GM23338 (cell line): ENCODE results near the gene APBA2. TPM values are rescaled to one million over a fixed set of nuclear protein-coding genes. Genes with fewer than 3 reads are reported as not detected.
A peak's percentile ranks its signal among the peaks of the same experiment; 100 is the strongest.

Source experiments
- ATAC-seq: fragments of 200-7000 bp; cut with Tn5 transposase; 3 replicates; pipeline ENCODE4 v1.9.1; 2020
- DNase-seq: peaks from one replicate; pipeline ENCODE4 v3.0.0-alpha.2; 2015; ENCODE audit warnings: low spot score
- H2AFZ ChIP-seq: fragments of 200-600 bp; sonication (generic); 2 replicates; pipeline ENCODE4 v1.8.0; 2016; ENCODE audit warnings: antibody characterized with exemption, mild to moderate bottlenecking, moderate library complexity
- H3F3A ChIP-seq: fragments of 200-600 bp; sonication (generic); replicated peaks from 2 replicates; pipeline ENCODE4 v1.8.0; 2017; ENCODE audit warnings: antibody characterized with exemption, mixed run types, low read depth
- H3K27ac ChIP-seq: fragments of 200-600 bp; sonication (generic); 2 replicates; pipeline ENCODE4 v1.6.1; 2016; ENCODE audit warnings: low read depth
- H3K27me3 ChIP-seq: fragments of 200-600 bp; sonication (generic); 2 replicates; pipeline ENCODE4 v1.8.0; 2016; ENCODE audit warnings: mild to moderate bottlenecking, mixed run types, moderate library complexity; ENCODE audit not compliant: insufficient read depth
- H3K36me3 ChIP-seq: fragments of 200-600 bp; sonication (generic); 2 replicates; pipeline ENCODE4 v1.8.0; 2016; ENCODE audit warnings: mild to moderate bottlenecking; ENCODE audit not compliant: insufficient read depth
- H3K4me1 ChIP-seq: fragments of 200-600 bp; sonication (generic); 2 replicates; pipeline ENCODE4 v1.8.0; 2016; ENCODE audit warnings: mild to moderate bottlenecking, moderate library complexity; ENCODE audit not compliant: insufficient read depth
- H3K4me2 ChIP-seq: fragments of 200-600 bp; sonication (generic); 2 replicates; pipeline ENCODE4 v1.7.1; 2017; ENCODE audit warnings: mixed run types
- H3K4me3 ChIP-seq: fragments of 200-600 bp; sonication (generic); 2 replicates; pipeline ENCODE4 v1.6.1; 2016; ENCODE audit warnings: mixed run types
- H3K79me2 ChIP-seq: fragments of 200-600 bp; sonication (generic); replicated peaks from 2 replicates; pipeline ENCODE4 v1.8.0; 2017; ENCODE audit warnings: mild to moderate bottlenecking; ENCODE audit not compliant: insufficient read depth
- H3K9me2 ChIP-seq: fragments of 200-600 bp; sonication (generic); 2 replicates; pipeline ENCODE4 v1.8.0; 2017; ENCODE audit not compliant: insufficient read depth
- H4K20me1 ChIP-seq: fragments of 200-600 bp; sonication (generic); replicated peaks from 2 replicates; pipeline ENCODE4 v1.8.0; 2017; ENCODE audit warnings: mild to moderate bottlenecking; ENCODE audit not compliant: insufficient read depth
- H3K27ac Mint-ChIP-seq: 2 replicates; pipeline ENCODE4 v1.8.0; 2020; ENCODE audit warnings: inconsistent platforms, mild to moderate bottlenecking, moderate library complexity, mixed read lengths
- H3K27me3 Mint-ChIP-seq: 3 replicates; pipeline ENCODE4 v1.8.0; 2022; ENCODE audit warnings: low read depth, mild to moderate bottlenecking, moderate library complexity, mixed read lengths, inconsistent platforms; ENCODE audit not compliant: insufficient read depth, poor library complexity
- H3K36me3 Mint-ChIP-seq: 3 replicates; pipeline ENCODE4 v1.8.0; 2021; ENCODE audit warnings: low read depth, mild to moderate bottlenecking, inconsistent platforms, moderate library complexity, mixed read lengths
- H3K4me1 Mint-ChIP-seq: 3 replicates; pipeline ENCODE4 v1.8.0; 2020; ENCODE audit warnings: mild to moderate bottlenecking, inconsistent platforms, mixed read lengths
- H3K4me3 Mint-ChIP-seq: 3 replicates; pipeline ENCODE4 v1.8.0; 2021; ENCODE audit warnings: moderate library complexity, mild to moderate bottlenecking, inconsistent platforms, mixed read lengths
- H3K9me3 Mint-ChIP-seq: 3 replicates; pipeline ENCODE4 v1.8.0; 2020; ENCODE audit warnings: moderate library complexity, mild to moderate bottlenecking, inconsistent platforms, mixed read lengths
- EZH2phosphoT487 ChIP-seq: fragments of 200-600 bp; sonication (generic); IDR thresholded peaks from one replicate; pipeline ENCODE4 v1.8.1; 2018; ENCODE audit warnings: antibody characterized with exemption; ENCODE audit not compliant: unreplicated experiment
- JUNB ChIP-seq: IDR thresholded peaks from one replicate; pipeline ENCODE4 v1.6.1; 2016; ENCODE audit warnings: antibody characterized with exemption; ENCODE audit not compliant: unreplicated experiment
- NANOG ChIP-seq: IDR thresholded peaks from 2 replicates; pipeline ENCODE4 v1.6.1; 2016; ENCODE audit warnings: antibody characterized with exemption, borderline replicate concordance
- POLR2AphosphoS5 ChIP-seq: IDR thresholded peaks from 2 replicates; pipeline ENCODE4 v1.6.1; 2016; ENCODE audit warnings: antibody characterized with exemption, low read depth
- REST ChIP-seq: IDR thresholded peaks from one replicate; pipeline ENCODE4 v1.6.1; 2018; ENCODE audit warnings: antibody characterized with exemption; ENCODE audit not compliant: unreplicated experiment
- STAT1 ChIP-seq: IDR thresholded peaks from one replicate; pipeline ENCODE4 v1.6.1; 2016; ENCODE audit warnings: antibody characterized with exemption; ENCODE audit not compliant: unreplicated experiment
- ZNF331 ChIP-seq: fragments of 250-450 bp; sonication (Bioruptor Pico); IDR thresholded peaks from 2 replicates; pipeline ENCODE4 v1.5.0; 2020; ENCODE audit warnings: low read depth, mild to moderate bottlenecking, moderate library complexity
- polyA plus RNA-seq: library from polyadenylated mRNA; unstranded; fragments of >200 nt; fragmentation: Nextera tagmentation; extraction: Ambion mirVana; gene quantifications from 2 replicates; pipeline ENCODE4 v1.2.1, GENCODE V29; 2016
- total RNA-seq: library from RNA; depleted of rRNA; stranded (reverse); fragments of >200 nt; shearing (Covaris generic); gene quantifications from 2 replicates; pipeline ENCODE4 v1.2.3, GENCODE V29; 2014
- TF ChIP-seq, protein P1 (sequence below), 2 experiments: fragments of 200-600 bp in 1 of 2; sonication (generic) in 1 of 2; conservative IDR thresholded peaks; 2 replicates each; pipeline versions ENCODE4 v1.5.1 to v1.6.1; 2016 to 2017; ENCODE audit warnings: antibody characterized with exemption in 2 of 2, low read depth in 2 of 2, mild to moderate bottlenecking in 2 of 2, moderate library complexity in 1 of 2
- TF ChIP-seq, protein P2 (sequence below): fragments of 250-450 bp; sonication (Bioruptor Pico); IDR thresholded peaks from 2 replicates; pipeline ENCODE4 v1.5.0; 2020; ENCODE audit warnings: mild to moderate bottlenecking, moderate library complexity

The APBA2 gene
- total and polyA plus RNA-seq, 2 experiments from 2014 or later = 5.9 to 24.7 TPM

DNA sequence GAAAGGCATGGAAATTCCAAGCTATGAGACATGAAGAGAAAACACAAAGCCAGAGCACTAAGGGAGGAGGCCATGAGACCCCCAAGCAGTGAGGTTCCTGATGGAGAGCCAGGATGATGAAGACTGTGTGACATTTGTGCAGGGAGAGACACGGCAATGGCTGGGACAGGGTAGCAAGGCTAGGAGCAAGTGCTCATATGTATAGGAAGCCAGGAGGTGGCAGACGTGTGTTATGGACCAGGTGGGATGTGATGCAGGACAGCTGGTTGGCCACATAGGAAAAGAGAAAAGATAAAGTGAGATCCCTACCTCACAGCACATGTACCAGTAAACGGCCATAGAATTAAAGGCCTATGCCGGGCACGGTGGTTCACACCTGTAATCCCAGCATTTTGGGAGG is 112.7 kb downstream of the APBA2 start:
- H3F3A ChIP-seq = no peaks in the 10 kb centered on the region
- H3K9me2 ChIP-seq = no peaks in the 10 kb centered on the region; the same call in 1 of the 2 replicates
- no peaks in the 10 kb centered on the region for H3K27me3 ChIP-seq
- no peaks in the 10 kb centered on the region for H3K9me3 Mint-ChIP-seq
- DNase-seq = no peak
- no peak overlapping the region for H3K4me2 ChIP-seq
- peaks cover 4% of the 10 kb centered on the region; the same call in 1 of the 3 replicates for H3K36me3 Mint-ChIP-seq
- H2AFZ ChIP-seq = no peak overlapping the region
- no peak overlapping the region for H3K27ac ChIP-seq
- TF ChIP-seq JUNB = no peak
- TF ChIP-seq, protein P1, sequence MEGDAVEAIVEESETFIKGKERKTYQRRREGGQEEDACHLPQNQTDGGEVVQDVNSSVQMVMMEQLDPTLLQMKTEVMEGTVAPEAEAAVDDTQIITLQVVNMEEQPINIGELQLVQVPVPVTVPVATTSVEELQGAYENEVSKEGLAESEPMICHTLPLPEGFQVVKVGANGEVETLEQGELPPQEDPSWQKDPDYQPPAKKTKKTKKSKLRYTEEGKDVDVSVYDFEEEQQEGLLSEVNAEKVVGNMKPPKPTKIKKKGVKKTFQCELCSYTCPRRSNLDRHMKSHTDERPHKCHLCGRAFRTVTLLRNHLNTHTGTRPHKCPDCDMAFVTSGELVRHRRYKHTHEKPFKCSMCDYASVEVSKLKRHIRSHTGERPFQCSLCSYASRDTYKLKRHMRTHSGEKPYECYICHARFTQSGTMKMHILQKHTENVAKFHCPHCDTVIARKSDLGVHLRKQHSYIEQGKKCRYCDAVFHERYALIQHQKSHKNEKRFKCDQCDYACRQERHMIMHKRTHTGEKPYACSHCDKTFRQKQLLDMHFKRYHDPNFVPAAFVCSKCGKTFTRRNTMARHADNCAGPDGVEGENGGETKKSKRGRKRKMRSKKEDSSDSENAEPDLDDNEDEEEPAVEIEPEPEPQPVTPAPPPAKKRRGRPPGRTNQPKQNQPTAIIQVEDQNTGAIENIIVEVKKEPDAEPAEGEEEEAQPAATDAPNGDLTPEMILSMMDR (conservative IDR thresholded peaks at IDR 0.05; ENCODE audit: low read depth in 2 of 2) = peak in 1 of 2 experiments; percentile 41; a peak in 2 of 4 replicates
- peaks cover 22% of the 10 kb centered on the region for H3K4me1 Mint-ChIP-seq
- no peaks in the 10 kb centered on the region for H3K36me3 ChIP-seq
- H3K79me2 ChIP-seq = no peaks in the 10 kb centered on the region
- H3K4me3 Mint-ChIP-seq = no peak overlapping the region
- H3K4me1 ChIP-seq = peaks cover 11% of the 10 kb centered on the region; the same call in 1 of the 2 replicates
- H3K27me3 Mint-ChIP-seq = no peaks in the 10 kb centered on the region
- H3K27ac Mint-ChIP-seq = no peak overlapping the region
- no peak overlapping the region for H3K4me3 ChIP-seq
- ATAC-seq = no peak
- no peaks in the 10 kb centered on the region for H4K20me1 ChIP-seq

DNA sequence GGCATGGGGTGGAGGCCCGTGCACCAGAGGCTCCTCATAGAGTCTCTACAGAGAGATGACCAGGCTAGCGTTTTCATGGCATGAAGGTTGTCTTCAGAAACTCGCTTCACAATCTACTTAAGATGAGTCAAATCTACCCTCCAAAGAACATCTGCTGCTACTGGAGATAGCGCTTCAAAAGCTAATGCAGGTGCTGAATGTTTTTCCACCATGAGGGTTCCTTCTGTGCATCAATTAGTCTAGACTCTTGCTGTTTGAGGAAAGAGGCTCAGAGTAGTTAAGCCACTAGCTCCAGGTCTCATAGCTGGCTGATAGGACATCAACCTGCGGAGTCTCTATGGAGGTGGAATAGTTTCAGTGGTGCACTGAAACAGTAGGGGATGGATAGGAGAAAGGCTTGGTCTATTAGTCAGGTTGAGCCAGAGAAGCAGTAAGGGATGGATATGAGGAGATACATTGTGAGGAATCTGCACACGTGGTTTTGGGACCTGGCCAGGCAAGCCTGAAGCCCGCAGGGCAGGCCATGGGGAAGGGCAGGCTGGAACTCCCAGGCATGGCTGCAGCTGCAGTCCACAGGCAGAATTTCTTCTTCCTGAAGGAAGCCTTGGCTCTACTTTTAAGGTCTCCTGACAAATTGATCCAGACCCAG is 117.5 kb downstream of the APBA2 start:
- no peaks in the 10 kb centered on the region for H3K27me3 Mint-ChIP-seq
- Histone ChIP-seq H3K79me2 (no peaks in the 10 kb centered on the region), H3F3A (no peaks in the 10 kb centered on the region), H3K4me3 (no peak overlapping the region), H3K27ac (no peak overlapping the region), H3K9me2 (no peaks in the 10 kb centered on the region; the same call in 1 of the 2 replicates), H3K27me3 (no peaks in the 10 kb centered on the region), H3K36me3 (no peaks in the 10 kb centered on the region), H3K4me1 (peaks cover 5% of the 10 kb centered on the region; the same call in 1 of the 2 replicates), H2AFZ (no peak overlapping the region), H4K20me1 (no peaks in the 10 kb centered on the region), H3K4me2 (no peak overlapping the region)
- DNase-seq = no peak
- H3K36me3 Mint-ChIP-seq = peaks cover 9% of the 10 kb centered on the region
- H3K4me1 Mint-ChIP-seq = peaks cover 2% of the 10 kb centered on the region; the same call in 2 of the 3 replicates
- peaks cover 3% of the 10 kb centered on the region; the same call in 2 of the 3 replicates for H3K9me3 Mint-ChIP-seq
- TF ChIP-seq POLR2AphosphoS5 (no peak), REST (no peak), EZH2phosphoT487 (no peak), NANOG (no peak), STAT1 (no peak), JUNB (no peak), ZNF331 (CRISPR knock-in tag) (no peak)
- TF ChIP-seq, protein P2, sequence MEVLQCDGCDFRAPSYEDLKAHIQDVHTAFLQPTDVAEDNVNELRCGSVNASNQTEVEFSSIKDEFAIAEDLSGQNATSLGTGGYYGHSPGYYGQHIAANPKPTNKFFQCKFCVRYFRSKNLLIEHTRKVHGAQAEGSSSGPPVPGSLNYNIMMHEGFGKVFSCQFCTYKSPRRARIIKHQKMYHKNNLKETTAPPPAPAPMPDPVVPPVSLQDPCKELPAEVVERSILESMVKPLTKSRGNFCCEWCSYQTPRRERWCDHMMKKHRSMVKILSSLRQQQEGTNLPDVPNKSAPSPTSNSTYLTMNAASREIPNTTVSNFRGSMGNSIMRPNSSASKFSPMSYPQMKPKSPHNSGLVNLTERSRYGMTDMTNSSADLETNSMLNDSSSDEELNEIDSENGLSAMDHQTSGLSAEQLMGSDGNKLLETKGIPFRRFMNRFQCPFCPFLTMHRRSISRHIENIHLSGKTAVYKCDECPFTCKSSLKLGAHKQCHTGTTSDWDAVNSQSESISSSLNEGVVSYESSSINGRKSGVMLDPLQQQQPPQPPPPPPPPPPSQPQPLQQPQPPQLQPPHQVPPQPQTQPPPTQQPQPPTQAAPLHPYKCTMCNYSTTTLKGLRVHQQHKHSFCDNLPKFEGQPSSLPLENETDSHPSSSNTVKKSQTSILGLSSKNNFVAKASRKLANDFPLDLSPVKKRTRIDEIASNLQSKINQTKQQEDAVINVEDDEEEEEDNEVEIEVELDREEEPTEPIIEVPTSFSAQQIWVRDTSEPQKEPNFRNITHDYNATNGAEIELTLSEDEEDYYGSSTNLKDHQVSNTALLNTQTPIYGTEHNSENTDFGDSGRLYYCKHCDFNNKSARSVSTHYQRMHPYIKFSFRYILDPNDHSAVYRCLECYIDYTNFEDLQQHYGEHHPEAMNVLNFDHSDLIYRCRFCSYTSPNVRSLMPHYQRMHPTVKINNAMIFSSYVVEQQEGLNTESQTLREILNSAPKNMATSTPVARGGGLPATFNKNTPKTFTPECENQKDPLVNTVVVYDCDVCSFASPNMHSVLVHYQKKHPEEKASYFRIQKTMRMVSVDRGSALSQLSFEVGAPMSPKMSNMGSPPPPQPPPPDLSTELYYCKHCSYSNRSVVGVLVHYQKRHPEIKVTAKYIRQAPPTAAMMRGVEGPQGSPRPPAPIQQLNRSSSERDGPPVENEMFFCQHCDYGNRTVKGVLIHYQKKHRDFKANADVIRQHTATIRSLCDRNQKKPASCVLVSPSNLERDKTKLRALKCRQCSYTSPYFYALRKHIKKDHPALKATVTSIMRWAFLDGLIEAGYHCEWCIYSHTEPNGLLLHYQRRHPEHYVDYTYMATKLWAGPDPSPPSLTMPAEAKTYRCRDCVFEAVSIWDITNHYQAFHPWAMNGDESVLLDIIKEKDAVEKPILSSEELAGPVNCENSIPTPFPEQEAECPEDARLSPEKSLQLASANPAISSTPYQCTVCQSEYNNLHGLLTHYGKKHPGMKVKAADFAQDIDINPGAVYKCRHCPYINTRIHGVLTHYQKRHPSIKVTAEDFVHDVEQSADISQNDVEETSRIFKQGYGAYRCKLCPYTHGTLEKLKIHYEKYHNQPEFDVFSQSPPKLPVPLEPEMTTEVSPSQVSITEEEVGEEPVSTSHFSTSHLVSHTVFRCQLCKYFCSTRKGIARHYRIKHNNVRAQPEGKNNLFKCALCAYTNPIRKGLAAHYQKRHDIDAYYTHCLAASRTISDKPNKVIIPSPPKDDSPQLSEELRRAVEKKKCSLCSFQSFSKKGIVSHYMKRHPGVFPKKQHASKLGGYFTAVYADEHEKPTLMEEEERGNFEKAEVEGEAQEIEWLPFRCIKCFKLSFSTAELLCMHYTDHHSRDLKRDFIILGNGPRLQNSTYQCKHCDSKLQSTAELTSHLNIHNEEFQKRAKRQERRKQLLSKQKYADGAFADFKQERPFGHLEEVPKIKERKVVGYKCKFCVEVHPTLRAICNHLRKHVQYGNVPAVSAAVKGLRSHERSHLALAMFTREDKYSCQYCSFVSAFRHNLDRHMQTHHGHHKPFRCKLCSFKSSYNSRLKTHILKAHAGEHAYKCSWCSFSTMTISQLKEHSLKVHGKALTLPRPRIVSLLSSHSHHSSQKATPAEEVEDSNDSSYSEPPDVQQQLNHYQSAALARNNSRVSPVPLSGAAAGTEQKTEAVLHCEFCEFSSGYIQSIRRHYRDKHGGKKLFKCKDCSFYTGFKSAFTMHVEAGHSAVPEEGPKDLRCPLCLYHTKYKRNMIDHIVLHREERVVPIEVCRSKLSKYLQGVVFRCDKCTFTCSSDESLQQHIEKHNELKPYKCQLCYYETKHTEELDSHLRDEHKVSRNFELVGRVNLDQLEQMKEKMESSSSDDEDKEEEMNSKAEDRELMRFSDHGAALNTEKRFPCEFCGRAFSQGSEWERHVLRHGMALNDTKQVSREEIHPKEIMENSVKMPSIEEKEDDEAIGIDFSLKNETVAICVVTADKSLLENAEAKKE = no peak
- no peak overlapping the region for H3K4me3 Mint-ChIP-seq
- ATAC-seq = no peak
- H3K27ac Mint-ChIP-seq = no peak overlapping the region
